Fibroblast of the conjunctiva (primary cell): ENCODE measurements around the gene ACTA2.

ENCODE experiments used
- DNase-seq: peaks from one replicate; pipeline ENCODE4 v3.0.0-alpha.2; 2010; ENCODE audit warnings: low read depth

The ACTA2 gene

DNA sequence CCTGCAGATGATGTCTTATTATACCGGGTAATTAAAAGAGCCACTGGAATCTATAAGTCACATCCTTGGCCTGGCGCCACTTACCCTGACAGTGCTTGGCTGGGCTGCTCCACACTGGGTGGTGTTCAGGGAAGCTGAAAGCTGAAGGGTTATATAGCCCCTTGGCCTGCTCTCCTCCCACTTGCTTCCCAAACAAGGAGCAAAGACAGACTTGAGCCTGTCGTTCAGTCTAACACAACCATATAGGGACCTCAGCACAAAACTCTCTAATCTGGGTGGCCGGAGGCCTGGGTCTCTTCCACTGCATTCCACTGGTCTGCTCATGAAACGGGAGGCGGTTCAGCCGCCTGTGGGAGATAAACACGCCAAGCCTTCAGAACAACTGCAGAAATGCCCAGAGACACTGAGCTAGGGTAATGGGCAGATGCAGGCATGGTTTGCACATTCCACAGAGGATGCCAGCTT, at the start of gene ACTA2:
ACTA2 (minus strand) TSS at position 127 of the 465 bp plus-strand sequence. CDS start 3,843 bp downstream, outside the sequence.
- DNase-seq = no peak

DNA sequence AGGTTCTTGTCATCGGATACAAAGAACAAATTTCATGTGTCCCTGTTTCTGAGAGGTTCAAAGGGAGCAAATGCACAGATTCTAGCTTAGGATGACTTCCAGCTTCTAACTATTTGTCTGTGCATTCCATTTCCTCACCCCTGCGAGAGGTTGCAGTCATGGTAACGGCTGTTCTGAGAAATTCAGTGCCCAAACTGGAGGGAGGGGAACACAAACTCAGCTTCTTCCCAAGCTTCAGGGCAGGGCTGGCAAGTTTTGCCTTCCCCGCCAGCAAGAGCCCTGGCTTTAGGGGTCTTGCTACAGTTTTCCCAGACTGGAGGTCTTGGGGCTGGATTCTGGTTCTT, 49.1 kb upstream of the ACTA2 start:
- peak; percentile 39 for DNase-seq

DNA sequence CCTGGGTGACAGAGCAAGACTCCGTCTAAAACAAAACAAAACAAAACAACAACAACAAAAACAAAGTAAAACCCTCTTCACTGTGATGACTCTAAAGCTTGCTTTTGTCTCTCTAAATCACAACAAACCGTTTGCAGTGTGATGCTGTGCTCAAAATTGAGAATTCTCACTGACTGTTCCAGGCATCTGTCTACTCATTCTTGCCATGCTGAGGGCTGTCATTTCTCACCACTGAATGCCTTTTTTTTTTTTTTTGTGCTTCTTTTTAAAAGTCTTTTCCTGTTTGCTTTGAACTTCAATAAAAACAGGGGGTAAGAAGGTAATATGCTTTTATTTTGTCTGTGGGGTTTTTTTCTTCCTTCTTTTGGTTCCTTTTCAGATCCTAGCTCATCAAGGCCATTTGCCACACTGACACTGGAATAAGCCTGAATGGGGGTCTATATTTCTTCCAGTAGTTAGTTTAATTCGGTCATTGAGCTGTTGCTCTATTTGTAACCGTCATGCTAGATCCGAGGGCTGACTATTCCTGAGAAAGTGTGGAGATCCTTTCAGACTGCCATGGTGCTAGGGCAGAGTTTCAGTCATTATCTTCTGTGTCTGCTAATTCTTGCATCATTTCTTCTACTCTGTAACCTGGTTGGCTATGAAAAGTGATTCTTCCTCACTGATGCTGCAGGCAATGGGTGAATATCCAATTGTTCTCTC, 48.6 kb upstream of the ACTA2 start:
- DNase-seq = no peak

DNA sequence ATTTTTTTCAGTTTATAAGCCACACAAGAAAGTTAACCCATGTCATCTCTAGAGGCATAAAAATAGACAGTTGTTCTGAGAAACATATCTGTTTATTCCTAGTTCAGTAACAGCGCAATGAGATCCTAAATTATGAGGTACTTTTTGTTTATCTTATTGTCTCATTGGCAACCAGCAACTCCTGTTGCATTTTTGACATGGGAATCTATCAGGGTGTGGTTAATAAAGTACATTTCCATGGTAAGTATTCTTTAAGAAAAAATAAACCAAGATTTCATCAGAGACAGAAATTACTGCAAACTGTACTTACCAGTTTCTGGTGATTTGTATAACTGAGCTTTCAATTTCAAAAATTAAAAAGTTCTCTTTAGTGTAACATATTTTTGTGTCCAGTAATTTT, 47.1 kb upstream of the ACTA2 start:
- DNase-seq = no peak

DNA sequence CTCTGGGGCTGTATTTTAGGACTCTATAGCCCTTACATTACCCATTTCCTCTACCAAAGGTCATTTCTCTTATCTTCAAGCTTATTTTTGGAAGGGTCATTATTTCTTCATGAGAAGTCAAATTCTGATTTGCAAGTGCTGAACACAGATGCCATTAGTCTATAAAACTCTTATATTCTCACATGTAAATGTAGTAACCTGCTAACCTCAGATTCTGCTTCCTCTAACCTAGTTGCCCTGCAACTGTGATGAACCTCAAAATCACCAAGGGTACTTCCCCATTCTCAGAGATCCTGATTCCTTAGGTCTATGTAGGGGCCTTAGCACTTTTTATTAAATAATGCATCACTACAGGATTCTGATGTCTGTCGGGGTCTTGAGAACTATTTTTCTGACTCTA, 44.4 kb upstream of the ACTA2 start:
- DNase-seq = no peak

DNA sequence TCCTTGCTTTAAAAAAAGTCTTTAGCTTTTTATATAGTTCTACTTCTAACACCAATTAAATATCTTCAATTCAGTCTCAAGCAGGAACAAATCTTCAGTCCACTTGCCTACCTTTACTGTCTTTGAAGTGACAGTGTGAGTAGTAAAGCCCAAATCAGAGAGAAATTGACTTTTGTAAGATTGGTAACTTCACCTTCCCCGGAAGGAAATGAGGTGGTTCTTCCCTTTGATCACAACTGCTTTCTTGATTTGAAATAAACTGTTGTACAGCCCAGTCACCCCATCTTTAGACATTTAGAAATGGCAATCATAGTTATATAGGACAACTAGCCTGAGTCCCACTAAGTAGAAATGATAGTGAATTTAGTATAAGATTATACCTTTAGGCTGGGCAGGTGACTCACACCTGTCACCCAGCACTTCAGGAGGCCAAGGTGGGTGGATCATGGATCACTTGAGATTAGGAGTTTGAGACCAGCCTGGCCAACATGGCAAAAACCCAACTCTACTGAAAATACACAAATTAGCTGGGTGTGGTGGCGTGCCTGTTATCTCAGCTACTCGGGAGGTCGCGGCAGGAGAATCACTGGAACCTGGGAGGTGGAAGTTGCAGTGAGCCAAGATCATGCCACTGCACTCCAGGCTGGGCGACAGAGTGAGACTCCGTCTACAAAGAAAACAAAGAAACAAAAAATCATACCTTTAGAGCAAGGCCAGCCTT, 42.7 kb upstream of the ACTA2 start:
- DNase-seq = no peak

DNA sequence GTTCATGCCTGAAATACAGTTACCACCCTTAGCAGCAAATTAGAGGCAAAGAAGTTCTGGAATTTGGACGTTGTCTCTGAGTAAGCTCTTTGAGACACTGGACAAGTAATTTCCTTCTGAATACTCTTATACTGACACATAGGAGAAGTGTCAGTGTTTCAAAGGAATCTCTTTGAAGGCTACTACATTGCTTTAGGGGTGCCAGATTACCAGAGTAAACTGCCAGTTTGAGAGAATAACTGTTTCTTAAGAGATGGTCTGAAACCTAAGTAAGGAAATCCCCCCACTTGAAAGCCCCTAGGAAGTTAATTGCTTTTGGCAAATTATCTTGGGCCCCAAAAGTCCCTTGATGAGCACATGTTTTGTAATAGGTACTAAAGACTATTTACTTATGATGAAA, 41.4 kb upstream of the ACTA2 start:
- DNase-seq = no peak

DNA sequence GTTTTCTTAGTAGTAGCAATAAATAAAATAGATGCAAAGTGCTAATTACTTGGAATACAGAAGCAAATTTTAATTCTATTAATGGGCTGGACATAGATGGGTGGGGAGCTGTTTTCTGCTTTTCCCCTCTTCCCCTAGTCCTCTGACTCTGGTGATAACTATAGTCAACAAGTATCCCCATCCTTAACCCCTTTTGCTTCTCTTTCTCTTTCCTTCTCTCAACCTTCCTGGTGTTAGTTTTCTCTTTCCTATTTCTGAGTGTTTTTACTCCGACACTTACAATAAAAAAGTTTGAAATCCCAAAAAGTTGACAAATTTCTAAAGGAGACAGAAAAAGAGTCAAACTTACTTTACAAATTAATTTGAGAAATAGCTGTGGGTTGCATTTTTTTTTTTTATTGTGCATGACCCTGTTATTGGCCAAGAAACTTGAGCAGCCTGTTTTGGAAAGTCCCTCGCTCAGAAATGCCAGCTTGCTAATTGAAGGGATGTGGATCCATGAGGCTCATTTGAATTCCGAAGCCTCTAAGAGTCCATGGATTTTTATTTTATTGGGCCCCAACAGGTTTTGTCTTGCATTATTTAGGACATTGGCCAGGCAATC, 40.5 kb upstream of the ACTA2 start:
- DNase-seq = no peak

DNA sequence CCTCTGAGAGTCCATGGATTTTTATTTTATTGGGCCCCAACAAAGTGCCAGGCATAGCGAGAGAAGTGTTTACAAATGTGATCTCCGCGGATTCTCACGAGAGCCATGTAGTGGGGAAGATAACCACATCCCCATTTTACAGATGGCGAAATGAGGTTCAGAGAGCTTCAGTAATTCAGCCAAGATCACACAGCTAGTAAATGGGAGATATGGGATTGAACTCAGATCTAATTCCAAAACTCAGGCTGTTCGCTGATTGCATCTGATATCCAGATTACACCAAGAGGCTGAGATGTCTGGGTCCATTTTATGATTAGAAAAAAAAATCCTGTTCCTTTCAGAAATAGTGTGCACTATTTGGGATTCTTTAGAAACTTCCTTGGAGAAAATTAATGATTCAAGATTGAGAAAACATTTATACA, 39.3 kb upstream of the ACTA2 start:
- no peak for DNase-seq

DNA sequence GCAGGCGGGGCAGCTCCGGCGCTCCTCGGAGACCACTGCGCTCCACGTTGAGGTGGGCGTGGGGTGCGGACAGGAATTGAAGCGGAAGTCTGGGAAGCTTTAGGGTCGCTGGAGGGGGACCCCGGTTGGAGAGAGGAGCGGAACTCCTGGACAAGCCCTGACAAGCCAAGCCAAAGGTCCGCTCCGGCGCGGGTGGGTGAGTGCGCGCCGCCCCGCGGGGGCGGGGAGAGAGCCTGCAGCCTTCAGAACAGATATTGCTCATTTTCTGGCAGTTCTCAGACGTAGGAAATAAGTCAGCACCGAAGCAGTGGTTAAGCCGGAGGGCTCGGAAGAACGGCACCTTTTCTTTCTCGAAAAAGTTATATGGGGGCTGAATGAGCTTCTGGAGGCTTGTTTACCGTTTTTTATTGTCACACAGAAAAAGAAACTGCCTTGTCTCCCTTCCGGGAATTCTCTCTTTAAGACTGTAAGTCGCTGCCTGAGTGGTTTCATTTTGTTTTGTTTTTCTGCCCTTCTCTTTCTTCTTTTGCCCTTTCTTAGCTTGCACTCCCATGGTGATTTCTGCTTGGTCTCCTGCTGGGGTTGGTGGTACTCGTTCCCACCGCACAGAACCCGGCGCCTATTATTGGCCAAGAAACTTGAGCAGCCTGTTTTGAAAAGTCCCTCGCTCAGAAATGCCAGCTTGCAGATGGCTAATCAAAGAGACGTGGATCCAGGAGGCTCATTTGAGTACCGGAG, 38.8 kb upstream of the ACTA2 start:
- no peak for DNase-seq

DNA sequence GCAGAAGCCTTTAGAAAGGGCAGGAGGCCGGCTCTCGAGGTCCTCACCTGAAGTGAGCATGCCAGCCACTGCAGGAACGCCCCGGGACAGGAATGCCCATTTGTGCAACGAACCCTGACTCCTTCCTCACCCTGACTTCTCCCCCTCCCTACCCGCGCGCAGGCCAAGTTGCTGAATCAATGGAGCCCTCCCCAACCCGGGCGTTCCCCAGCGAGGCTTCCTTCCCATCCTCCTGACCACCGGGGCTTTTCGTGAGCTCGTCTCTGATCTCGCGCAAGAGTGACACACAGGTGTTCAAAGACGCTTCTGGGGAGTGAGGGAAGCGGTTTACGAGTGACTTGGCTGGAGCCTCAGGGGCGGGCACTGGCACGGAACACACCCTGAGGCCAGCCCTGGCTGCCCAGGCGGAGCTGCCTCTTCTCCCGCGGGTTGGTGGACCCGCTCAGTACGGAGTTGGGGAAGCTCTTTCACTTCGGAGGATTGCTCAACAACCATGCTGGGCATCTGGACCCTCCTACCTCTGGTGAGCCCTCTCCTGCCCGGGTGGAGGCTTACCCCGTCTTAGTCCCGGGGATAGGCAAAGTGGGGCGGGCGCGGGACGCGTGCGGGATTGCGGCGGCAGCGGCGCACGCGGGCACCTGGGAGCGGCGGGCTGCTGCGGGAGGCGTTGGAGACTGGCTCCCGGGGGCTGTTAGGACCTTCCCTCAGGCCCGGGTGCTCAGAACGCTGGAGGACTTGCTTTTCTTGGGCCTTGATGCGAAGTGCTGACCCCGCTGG, 38.0 kb upstream of the ACTA2 start, which contains the start of gene FAS:
FAS (plus strand) TSS at position 415 of the 777 bp plus-strand sequence; CDS start at position 494, 79 bp downstream.
- DNase-seq = peak; percentile 72

DNA sequence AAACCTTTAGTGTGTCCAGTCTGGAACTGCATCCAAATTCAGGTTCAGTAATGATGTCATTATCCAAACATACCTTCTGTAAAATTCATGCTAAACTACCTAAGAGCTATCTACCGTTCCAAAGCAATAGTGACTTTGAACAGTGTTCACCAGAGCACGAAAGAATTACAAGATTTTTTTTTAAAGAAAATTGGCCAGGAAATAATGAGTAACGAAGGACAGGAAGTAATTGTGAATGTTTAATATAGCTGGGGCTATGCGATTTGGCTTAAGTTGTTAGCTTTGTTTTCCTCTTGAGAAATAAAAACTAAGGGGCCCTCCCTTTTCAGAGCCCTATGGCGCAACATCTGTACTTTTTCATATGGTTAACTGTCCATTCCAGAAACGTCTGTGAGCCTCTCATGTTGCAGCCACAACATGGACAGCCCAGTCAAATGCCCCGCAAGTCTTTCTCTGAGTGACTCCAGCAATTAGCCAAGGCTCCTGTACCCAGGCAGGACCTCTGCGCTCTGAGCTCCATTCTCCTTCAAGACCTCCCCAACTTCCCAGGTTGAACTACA, 37.3 kb upstream of the ACTA2 start:
- DNase-seq = peak; percentile 92

DNA sequence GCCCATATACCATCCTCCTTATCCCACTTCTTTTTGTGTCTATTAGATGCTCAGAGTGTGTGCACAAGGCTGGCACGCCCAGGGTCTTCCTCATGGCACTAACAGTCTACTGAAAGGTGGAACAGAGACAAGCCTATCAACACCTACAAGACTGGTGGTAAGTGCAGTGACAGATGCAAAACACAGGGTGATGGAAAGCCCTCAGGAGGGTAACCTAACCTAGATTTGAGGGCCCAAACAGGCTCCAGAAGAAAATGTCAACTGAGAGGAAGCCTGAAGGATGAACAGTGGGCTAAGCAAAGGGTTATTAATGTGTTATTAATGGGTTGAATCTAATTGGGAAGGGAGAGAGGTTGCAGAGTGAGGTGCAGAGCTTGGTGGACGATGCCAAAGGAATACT, 36.9 kb upstream of the ACTA2 start:
- DNase-seq = no peak

DNA sequence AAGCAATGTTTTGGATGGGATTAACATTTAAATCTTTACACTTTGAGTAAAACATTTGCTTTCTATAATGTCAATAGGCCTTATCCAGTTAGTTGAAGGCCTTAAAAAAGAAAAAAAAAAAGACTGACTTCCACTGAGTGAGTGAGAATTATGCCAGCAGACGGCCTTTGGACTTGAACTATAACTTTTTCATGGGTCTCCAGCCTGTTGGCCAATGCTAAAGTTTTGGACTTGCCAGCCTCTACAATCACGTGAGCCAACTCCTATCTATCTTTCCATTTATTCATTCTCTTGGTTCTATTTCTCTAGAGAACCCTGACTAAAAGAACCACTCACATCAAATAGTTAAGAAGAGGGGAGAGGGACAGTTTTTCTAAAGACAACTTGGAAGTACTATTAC, 35.3 kb upstream of the ACTA2 start:
- DNase-seq = no peak

DNA sequence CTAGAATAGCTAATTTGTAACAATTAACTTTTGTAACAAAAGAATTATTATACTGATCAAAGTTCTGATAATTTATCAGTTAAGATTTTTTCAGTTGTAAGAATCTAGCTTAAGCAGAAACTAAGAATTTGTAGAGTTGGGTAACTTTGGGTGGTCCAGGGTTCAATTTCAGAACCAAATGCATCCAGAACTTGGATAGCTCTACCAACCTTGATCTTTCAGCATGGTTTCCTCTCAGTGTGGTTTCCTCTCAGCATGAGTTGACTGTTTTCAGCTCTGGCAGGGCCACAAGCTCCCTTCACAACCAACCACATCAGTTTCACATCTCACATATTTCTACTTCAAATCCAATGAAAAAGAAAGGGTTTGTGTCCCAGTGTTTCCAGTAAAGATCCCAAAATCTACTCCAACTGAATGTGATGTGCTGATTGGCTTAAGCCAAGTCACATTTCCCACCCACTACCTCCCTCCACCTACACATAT, 34.7 kb upstream of the ACTA2 start:
- DNase-seq = no peak

DNA sequence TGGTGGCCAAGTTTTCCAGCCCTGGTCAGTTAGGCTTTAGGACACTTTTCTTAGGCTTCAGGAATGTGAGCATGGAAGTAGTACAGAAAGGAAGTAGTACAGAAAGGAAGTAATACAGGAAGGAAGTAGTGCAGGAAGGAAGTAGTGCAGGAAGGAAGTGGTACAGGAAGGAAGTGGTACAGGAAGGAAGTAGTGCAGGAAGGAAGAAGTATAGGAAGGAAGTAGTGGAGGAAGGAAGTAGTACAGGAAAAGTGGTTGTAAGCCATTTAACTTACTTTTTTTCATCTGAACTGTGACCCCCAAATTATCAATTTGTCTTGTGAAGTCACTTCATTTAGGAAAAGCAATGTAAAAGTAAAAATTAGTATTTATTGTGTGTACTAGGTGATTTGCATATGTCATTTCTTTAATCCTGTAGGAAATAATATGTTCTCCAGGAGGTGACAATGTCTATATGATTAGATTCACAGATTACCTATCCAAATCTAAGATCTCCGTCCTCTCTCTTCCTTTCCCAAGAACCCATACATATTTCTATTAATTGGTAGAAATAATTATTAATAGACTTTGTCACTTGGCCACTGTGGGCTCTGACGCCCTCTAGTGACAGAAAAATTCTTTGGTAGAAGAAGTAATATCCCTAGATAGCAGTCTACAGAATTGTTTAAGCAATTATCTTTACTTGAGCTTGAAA, 34.1 kb upstream of the ACTA2 start:
- no peak for DNase-seq

DNA sequence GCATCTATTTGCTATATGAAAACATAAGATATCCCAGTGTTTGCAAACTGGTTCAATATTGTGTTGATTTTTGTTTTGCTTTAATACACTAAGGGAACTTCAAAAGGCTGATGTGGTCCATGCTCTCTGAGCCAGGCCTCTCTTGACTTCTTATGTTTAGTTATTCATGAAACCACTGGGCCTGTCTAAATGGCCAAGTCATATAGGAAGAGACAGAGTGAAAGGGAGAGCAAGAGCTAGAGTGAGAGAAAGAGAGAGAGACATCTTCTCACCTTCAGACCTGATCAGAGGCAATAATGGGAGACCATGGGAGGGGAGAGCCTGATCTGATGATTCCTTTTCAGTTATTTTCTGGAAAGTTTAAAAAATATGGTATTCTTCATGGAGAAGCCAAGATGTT, 32.0 kb upstream of the ACTA2 start:
- no peak for DNase-seq

DNA sequence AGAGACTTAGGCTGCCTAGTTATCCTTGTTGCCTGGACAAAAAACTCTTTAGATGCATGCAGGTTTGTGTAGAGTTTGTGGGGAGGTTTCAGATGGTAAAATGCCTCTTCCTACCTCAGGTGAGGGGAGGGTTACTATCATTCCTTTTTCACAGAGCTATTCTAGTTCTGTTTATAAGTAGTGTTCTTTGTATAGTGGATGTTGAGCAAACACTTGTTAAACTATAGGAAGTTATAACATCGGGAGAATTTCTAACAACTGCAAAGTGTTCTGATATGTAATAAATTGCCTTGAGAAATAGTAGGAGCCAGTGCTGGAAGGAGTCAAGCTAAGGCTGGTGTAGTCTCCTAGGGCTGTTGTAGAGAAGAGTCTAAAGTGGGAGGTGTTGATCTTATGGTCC, 31.4 kb upstream of the ACTA2 start:
- no peak for DNase-seq

DNA sequence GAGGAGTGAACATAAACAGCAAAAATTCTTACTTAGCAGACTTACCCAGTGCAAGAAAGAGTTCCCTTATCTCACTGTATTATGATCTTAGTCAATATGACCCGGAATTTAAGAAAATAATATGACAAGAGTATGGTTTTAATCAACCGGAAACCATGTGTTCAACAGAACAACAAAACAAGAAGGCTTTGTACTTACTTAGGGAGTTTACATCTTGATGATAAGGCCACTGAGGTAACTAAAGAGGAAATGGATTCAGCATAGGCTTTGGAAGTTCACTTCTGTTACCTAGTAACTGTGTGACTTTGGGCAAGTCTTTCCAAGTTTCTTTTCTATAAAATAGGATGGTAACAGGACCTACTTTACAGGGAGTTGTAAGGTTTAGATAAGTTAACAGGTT, 30.6 kb upstream of the ACTA2 start:
- no peak for DNase-seq

DNA sequence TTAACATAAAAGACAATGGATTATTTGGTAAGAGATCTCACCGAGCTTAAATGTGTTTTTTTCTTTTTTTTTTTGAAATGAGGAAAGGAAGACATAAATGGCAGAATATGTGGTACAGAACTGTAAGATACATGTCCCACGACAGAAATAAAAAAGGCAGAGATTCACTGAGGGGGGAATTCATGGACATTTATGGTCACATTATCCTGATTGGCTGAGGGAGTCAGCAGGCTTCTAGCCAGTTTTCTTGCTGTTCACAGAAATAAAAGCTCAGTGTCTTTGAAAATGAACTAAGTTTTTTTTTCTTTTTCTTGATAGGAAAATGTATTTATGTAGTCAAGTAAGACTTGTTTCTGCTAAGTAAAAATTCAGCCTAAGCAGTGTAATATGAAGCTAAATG, 29.8 kb upstream of the ACTA2 start:
- DNase-seq = no peak

DNA sequence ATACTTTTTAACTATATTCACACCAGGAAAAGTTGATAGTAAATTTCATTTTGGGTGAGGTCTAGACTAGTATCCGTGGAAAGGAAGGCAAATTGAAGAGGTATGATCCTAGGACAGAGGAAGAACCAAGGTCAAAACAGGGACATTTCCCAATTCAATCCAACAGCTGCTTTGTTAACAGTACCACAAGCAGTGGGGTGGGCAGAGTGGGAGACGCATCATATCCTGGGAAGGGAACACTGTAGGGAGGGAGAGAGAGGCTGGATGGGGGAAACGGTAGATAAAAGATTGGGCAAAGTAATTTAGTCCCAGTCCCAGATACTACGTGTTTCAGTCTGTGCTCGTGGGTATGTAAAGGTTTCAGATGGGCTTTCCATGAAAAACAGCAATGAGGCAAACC, 28.9 kb upstream of the ACTA2 start:
- DNase-seq = no peak
